GM19468 (cell line): Measurements from ENCODE around the gene UROS.

ENCODE experiments used
- ATAC-seq: cut with Tn5 transposase; IDR thresholded peaks from one replicate; pipeline ENCODE4 v1.9.1; 2021; ENCODE audit warnings: mild to moderate bottlenecking, moderate library complexity, moderate number of reproducible peaks; ENCODE audit not compliant: unreplicated experiment; ENCODE audit errors: extremely low read depth

The UROS gene

GRCh38 chr10:125769175-125769574 lies 53.9 kb downstream of the UROS start:
- ATAC-seq = no peak

GRCh38 chr10:125768219-125768855 lies 54.7 kb downstream of the UROS start:
- ATAC-seq = no peak

GRCh38 chr10:125766511-125766910 lies 56.5 kb downstream of the UROS start:
- ATAC-seq = no peak

- ATAC-seq = no peak
These were observed 57.2 kb downstream of the UROS start for GRCh38 chr10:125765835-125766234.

GRCh38 chr10:125762692-125763648 lies 60.1 kb downstream of the UROS start:
- no peak for ATAC-seq

GRCh38 chr10:125761961-125762360 lies 61.1 kb downstream of the UROS start:
- ATAC-seq = no peak

- ATAC-seq = no peak
These were observed 65.3 kb downstream of the UROS start for GRCh38 chr10:125757742-125758141.

- no peak for ATAC-seq
These were observed 66.1 kb downstream of the UROS start for GRCh38 chr10:125756853-125757487.

- no peak for ATAC-seq
These were observed 66.9 kb downstream of the UROS start for GRCh38 chr10:125756196-125756595.

GRCh38 chr10:125747417-125747816 lies 75.6 kb downstream of the UROS start:
- ATAC-seq = no peak

- no peak for ATAC-seq
These were observed 78.1 kb downstream of the UROS start for GRCh38 chr10:125744909-125745308.

GRCh38 chr10:125742465-125742864 lies 80.6 kb downstream of the UROS start:
- ATAC-seq = no peak

GRCh38 chr10:125739994-125740679 lies 82.9 kb downstream of the UROS start:
- no peak for ATAC-seq
